GM23338 (cell line): Measurements from ENCODE around the gene BCKDK. TPM values are rescaled to one million over a fixed set of nuclear protein-coding genes. Genes with fewer than 3 reads are reported as not detected.

Experiments
- ATAC-seq: fragments of 200-7000 bp; cut with Tn5 transposase; 3 replicates; pipeline ENCODE4 v1.9.1; 2020
- DNase-seq: peaks from one replicate; pipeline ENCODE4 v3.0.0-alpha.2; 2015; ENCODE audit warnings: low spot score
- H2AFZ ChIP-seq: fragments of 200-600 bp; sonication (generic); 2 replicates; pipeline ENCODE4 v1.8.0; 2016; ENCODE audit warnings: antibody characterized with exemption, mild to moderate bottlenecking, moderate library complexity
- H3F3A ChIP-seq: fragments of 200-600 bp; sonication (generic); replicated peaks from 2 replicates; pipeline ENCODE4 v1.8.0; 2017; ENCODE audit warnings: antibody characterized with exemption, mixed run types, low read depth
- H3K27ac ChIP-seq: fragments of 200-600 bp; sonication (generic); 2 replicates; pipeline ENCODE4 v1.6.1; 2016; ENCODE audit warnings: low read depth
- H3K27me3 ChIP-seq: fragments of 200-600 bp; sonication (generic); 2 replicates; pipeline ENCODE4 v1.8.0; 2016; ENCODE audit warnings: mild to moderate bottlenecking, mixed run types, moderate library complexity; ENCODE audit not compliant: insufficient read depth
- H3K36me3 ChIP-seq: fragments of 200-600 bp; sonication (generic); 2 replicates; pipeline ENCODE4 v1.8.0; 2016; ENCODE audit warnings: mild to moderate bottlenecking; ENCODE audit not compliant: insufficient read depth
- H3K4me1 ChIP-seq: fragments of 200-600 bp; sonication (generic); 2 replicates; pipeline ENCODE4 v1.8.0; 2016; ENCODE audit warnings: mild to moderate bottlenecking, moderate library complexity; ENCODE audit not compliant: insufficient read depth
- H3K4me2 ChIP-seq: fragments of 200-600 bp; sonication (generic); 2 replicates; pipeline ENCODE4 v1.7.1; 2017; ENCODE audit warnings: mixed run types
- H3K4me3 ChIP-seq: fragments of 200-600 bp; sonication (generic); 2 replicates; pipeline ENCODE4 v1.6.1; 2016; ENCODE audit warnings: mixed run types
- H3K79me2 ChIP-seq: fragments of 200-600 bp; sonication (generic); replicated peaks from 2 replicates; pipeline ENCODE4 v1.8.0; 2017; ENCODE audit warnings: mild to moderate bottlenecking; ENCODE audit not compliant: insufficient read depth
- H3K9me2 ChIP-seq: fragments of 200-600 bp; sonication (generic); 2 replicates; pipeline ENCODE4 v1.8.0; 2017; ENCODE audit not compliant: insufficient read depth
- H4K20me1 ChIP-seq: fragments of 200-600 bp; sonication (generic); replicated peaks from 2 replicates; pipeline ENCODE4 v1.8.0; 2017; ENCODE audit warnings: mild to moderate bottlenecking; ENCODE audit not compliant: insufficient read depth
- H3K27ac Mint-ChIP-seq: 2 replicates; pipeline ENCODE4 v1.8.0; 2020; ENCODE audit warnings: inconsistent platforms, mild to moderate bottlenecking, moderate library complexity, mixed read lengths
- H3K27me3 Mint-ChIP-seq: 3 replicates; pipeline ENCODE4 v1.8.0; 2022; ENCODE audit warnings: low read depth, mild to moderate bottlenecking, moderate library complexity, mixed read lengths, inconsistent platforms; ENCODE audit not compliant: insufficient read depth, poor library complexity
- H3K36me3 Mint-ChIP-seq: 3 replicates; pipeline ENCODE4 v1.8.0; 2021; ENCODE audit warnings: low read depth, mild to moderate bottlenecking, inconsistent platforms, moderate library complexity, mixed read lengths
- H3K4me1 Mint-ChIP-seq: 3 replicates; pipeline ENCODE4 v1.8.0; 2020; ENCODE audit warnings: mild to moderate bottlenecking, inconsistent platforms, mixed read lengths
- H3K4me3 Mint-ChIP-seq: 3 replicates; pipeline ENCODE4 v1.8.0; 2021; ENCODE audit warnings: moderate library complexity, mild to moderate bottlenecking, inconsistent platforms, mixed read lengths
- H3K9me3 Mint-ChIP-seq: 3 replicates; pipeline ENCODE4 v1.8.0; 2020; ENCODE audit warnings: moderate library complexity, mild to moderate bottlenecking, inconsistent platforms, mixed read lengths
- CREB1 ChIP-seq: fragments of 250-450 bp; sonication (Bioruptor Pico); IDR thresholded peaks from 2 replicates; pipeline ENCODE4 v1.5.0; 2020; ENCODE audit warnings: low read depth, mild to moderate bottlenecking, moderate library complexity
- CTCF ChIP-seq, 2 experiments: fragments of 200-600 bp in 1 of 2; sonication (generic) in 1 of 2; conservative IDR thresholded peaks; 2 replicates each; pipeline versions ENCODE4 v1.5.1 to v1.6.1; 2016 to 2017; ENCODE audit warnings: antibody characterized with exemption in 2 of 2, low read depth in 2 of 2, mild to moderate bottlenecking in 2 of 2, moderate library complexity in 1 of 2
- JUNB ChIP-seq: IDR thresholded peaks from one replicate; pipeline ENCODE4 v1.6.1; 2016; ENCODE audit warnings: antibody characterized with exemption; ENCODE audit not compliant: unreplicated experiment
- ZNF462 ChIP-seq: fragments of 250-450 bp; sonication (Bioruptor Pico); IDR thresholded peaks from 2 replicates; pipeline ENCODE4 v1.5.0; 2020; ENCODE audit warnings: mild to moderate bottlenecking, moderate library complexity
- polyA plus RNA-seq: library from polyadenylated mRNA; unstranded; fragments of >200 nt; fragmentation: Nextera tagmentation; extraction: Ambion mirVana; gene quantifications from 2 replicates; pipeline ENCODE4 v1.2.1, GENCODE V29; 2016
- total RNA-seq: library from RNA; depleted of rRNA; stranded (reverse); fragments of >200 nt; shearing (Covaris generic); gene quantifications from 2 replicates; pipeline ENCODE4 v1.2.3, GENCODE V29; 2014

Gene BCKDK
- total and polyA plus RNA-seq, 2 experiments from 2014 or later = 36.1 to 58.9 TPM

GRCh38 chr16:31064882-31065461 is 43.2 kb upstream of the BCKDK start:
- H3K4me3 Mint-ChIP-seq = no peak overlapping the region
- no peak for ATAC-seq

More at GRCh38 chr16:31064882-31065461, 43.2 kb upstream of the BCKDK start:
- TF ChIP-seq ZNF462 (CRISPR knock-in tag) (no peak), CREB1 (no peak), JUNB (no peak), CTCF (conservative IDR thresholded peaks at IDR 0.05; ENCODE audit: low read depth in 2 of 2) (no peak)
- Mint-ChIP-seq H3K27me3 (no peaks in the 10 kb centered on the region), H3K27ac (no peak overlapping the region), H3K4me1 (no peaks in the 10 kb centered on the region; the same call in 2 of the 3 replicates), H3K36me3 (peaks cover 27% of the 10 kb centered on the region), H3K9me3 (no peaks in the 10 kb centered on the region)
- H3K79me2 ChIP-seq = peaks cover 36% of the 10 kb centered on the region
- DNase-seq = no peak
- H3K4me1 ChIP-seq = no peaks in the 10 kb centered on the region
- H3K36me3 ChIP-seq = no peaks in the 10 kb centered on the region
- H3K9me2 ChIP-seq = no peaks in the 10 kb centered on the region
- H3K27ac ChIP-seq = no peak overlapping the region; the same call in 1 of the 2 replicates
- H3K4me3 ChIP-seq = no peak overlapping the region
- peaks cover 7% of the 10 kb centered on the region for H4K20me1 ChIP-seq
- no peaks in the 10 kb centered on the region for H3F3A ChIP-seq
- H3K27me3 ChIP-seq = no peaks in the 10 kb centered on the region
- H2AFZ ChIP-seq = no peak overlapping the region
- H3K4me2 ChIP-seq = no peak overlapping the region
